Measurements from ENCODE around the gene EHMT1. TPM values are rescaled to one million over a fixed set of nuclear protein-coding genes. Genes with fewer than 3 reads are reported as not detected.
"Not testable (repeated sequence)": the region's sequence is repeated elsewhere in the genome, so short reads cannot be mapped to it uniquely, and the experiment has no call there.

The EHMT1 gene
- total RNA-seq, 4 donors from 2014 or later, result 77.1 to 149 (median 86.6) TPM

DNA sequence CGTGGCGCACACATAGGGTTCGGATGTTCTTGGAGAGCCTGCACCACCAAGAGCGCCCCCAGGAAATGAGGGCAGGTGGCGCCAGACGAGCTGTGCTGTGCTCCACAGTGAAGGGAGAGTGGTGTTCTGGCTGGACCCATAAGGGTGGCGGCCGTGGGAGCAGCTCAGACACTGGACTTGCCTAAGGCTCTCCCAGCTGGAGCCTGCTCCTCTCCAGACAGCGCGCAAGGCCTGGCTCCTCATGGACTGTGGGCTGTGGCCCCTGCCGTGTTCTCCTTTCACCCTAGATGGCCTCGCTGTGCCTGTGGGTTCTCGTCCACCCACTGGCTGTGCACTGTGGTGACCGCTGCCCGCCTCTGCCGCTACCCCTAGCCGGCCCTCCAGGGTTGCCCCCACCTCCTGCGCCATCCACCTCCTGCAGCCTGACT lies 92.9 kb downstream of the EHMT1 start:
- H3K4me3 ChIP-seq, result no peak overlapping the region
- H3K4me1 ChIP-seq, result peaks cover 4% of the 10 kb centered on the region
- WGBS, result 91% methylated on average over 16 of the region's 18 CpGs
- no peak for DNase-seq (ENCODE audit: low spot score in 2 of 2)
- H3K9me3 ChIP-seq, result no peaks in the 10 kb centered on the region
- TF ChIP-seq POLR2AphosphoS5 (IDR thresholded peaks at IDR 0.05) (no peak), EP300 (IDR thresholded peaks at IDR 0.05) (no peak), POLR2A (IDR thresholded peaks at IDR 0.05) (no peak), CTCF (IDR thresholded peaks at IDR 0.05) (no peak)
- no peaks in the 10 kb centered on the region for H3K27me3 ChIP-seq
- peaks cover 20% of the 10 kb centered on the region for H3K36me3 ChIP-seq
- H3K27ac ChIP-seq, result no peak overlapping the region

- no peak overlapping the region for H3K4me3 ChIP-seq
- no peaks in the 10 kb centered on the region for H3K9me3 ChIP-seq
- H3K4me1 ChIP-seq, result peaks cover under 1% of the 10 kb centered on the region
- peaks cover 48% of the 10 kb centered on the region for H3K36me3 ChIP-seq
- WGBS, result 89% methylated on average over 12 of the region's 12 CpGs
- H3K27me3 ChIP-seq, result no peaks in the 10 kb centered on the region
- H3K27ac ChIP-seq, result no peak overlapping the region
- no peak for DNase-seq (ENCODE audit: low spot score in 2 of 2)
- TF ChIP-seq POLR2AphosphoS5 (IDR thresholded peaks at IDR 0.05) (no peak), CTCF (IDR thresholded peaks at IDR 0.05) (no peak), POLR2A (IDR thresholded peaks at IDR 0.05) (no peak), EP300 (IDR thresholded peaks at IDR 0.05) (no peak)
Observed at GRCh38 chr9:137715321-137715720, 96.5 kb downstream of the EHMT1 start.

- H3K9me3 ChIP-seq; DNase-seq (ENCODE audit: low spot score in 2 of 2); H3K27me3 ChIP-seq; H3K27ac ChIP-seq; H3K4me3 ChIP-seq; H3K4me1 ChIP-seq: not testable (repeated sequence)
- WGBS, result 87% methylated on average over 7 of the region's 7 CpGs
- peaks cover 51% of the 10 kb centered on the region for H3K36me3 ChIP-seq
Observed at GRCh38 chr9:137715866-137716693, 97.3 kb downstream of the EHMT1 start.

- Histone ChIP-seq H3K4me1 (peaks cover 2% of the 10 kb centered on the region), H3K27me3 (no peaks in the 10 kb centered on the region), H3K9me3 (no peaks in the 10 kb centered on the region), H3K36me3 (peaks cover 44% of the 10 kb centered on the region), H3K4me3 (no peak overlapping the region), H3K27ac (no peak overlapping the region)
- 96% methylated on average over 25 of the region's 25 CpGs for WGBS
- TF ChIP-seq EP300 (IDR thresholded peaks at IDR 0.05) (no peak), POLR2A (IDR thresholded peaks at IDR 0.05) (no peak), CTCF (IDR thresholded peaks at IDR 0.05) (no peak), POLR2AphosphoS5 (IDR thresholded peaks at IDR 0.05) (no peak)
- no peak for DNase-seq (ENCODE audit: low spot score in 2 of 2)
Observed at GRCh38 chr9:137716694-137717287, 98.0 kb downstream of the EHMT1 start.

DNA sequence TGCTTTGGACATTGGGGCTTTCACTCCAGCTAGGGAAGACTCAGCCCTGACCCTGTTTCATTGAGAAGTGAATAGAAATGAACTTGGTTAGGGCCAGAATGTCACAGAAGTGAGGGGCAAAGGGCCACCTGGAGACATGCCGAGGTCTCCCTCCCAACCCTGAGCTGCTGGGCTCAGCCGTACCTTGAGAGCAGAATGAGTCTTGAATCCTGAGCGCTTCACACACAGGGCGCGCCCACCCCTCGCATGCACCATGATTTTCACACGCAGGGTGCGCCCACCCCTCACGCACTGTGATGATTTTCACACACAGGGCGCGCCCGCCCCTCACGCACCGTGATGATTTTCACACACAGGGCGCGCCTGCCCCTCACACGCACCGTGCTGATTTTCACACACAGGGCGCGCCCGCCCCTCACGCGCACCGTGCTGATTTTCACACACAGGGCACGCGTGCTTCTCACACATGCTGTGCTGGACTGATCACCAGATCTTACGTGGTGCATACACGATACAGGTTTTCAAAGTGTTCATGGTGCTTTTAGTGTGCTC lies 99.0 kb downstream of the EHMT1 start:
- DNase-seq (ENCODE audit: low spot score in 2 of 2), result no peak
- no peak overlapping the region for H3K4me3 ChIP-seq
- H3K27me3 ChIP-seq, result no peaks in the 10 kb centered on the region
- peaks cover 2% of the 10 kb centered on the region for H3K4me1 ChIP-seq
- H3K27ac ChIP-seq, result no peak overlapping the region
- WGBS, result 96% methylated on average over 28 of the region's 28 CpGs
- TF ChIP-seq CTCF (IDR thresholded peaks at IDR 0.05), result no peak
- TF ChIP-seq POLR2AphosphoS5 (IDR thresholded peaks at IDR 0.05), result no peak
- TF ChIP-seq EP300 (IDR thresholded peaks at IDR 0.05), result no peak
- no peak for TF ChIP-seq POLR2A (IDR thresholded peaks at IDR 0.05)
- H3K36me3 ChIP-seq, result peaks cover 37% of the 10 kb centered on the region
- no peaks in the 10 kb centered on the region for H3K9me3 ChIP-seq
